H1 (cell line): ENCODE results near the gene LILRB2. TPM values are rescaled to one million over a fixed set of nuclear protein-coding genes. Genes with fewer than 3 reads are reported as not detected.

Experiments
- BACH1 ChIP-seq: IDR thresholded peaks from 2 replicates; pipeline ENCODE4 v1.6.1; 2012; ENCODE audit warnings: low read length, improper control_type of control experiment
- CHD7 ChIP-seq: fragments of 300-600 bp; sonication (generic); IDR thresholded peaks from 2 replicates; pipeline ENCODE4 v1.7.1; 2012; ENCODE audit warnings: low read length, moderate library complexity, mild to moderate bottlenecking, inconsistent platforms; ENCODE audit not compliant: insufficient replicate concordance
- CREB1 ChIP-seq: IDR thresholded peaks from 2 replicates; pipeline ENCODE4 v1.6.1; 2012; ENCODE audit warnings: inconsistent platforms
- CTCF ChIP-seq, 3 experiments: IDR thresholded peaks; 1 replicate in 2 of 3; 2 replicates in 1 of 3; pipeline versions ENCODE4 v1.5.1 to v1.6.1; 2011; ENCODE audit warnings: low read length in 3 of 3, mild to moderate bottlenecking in 3 of 3, inconsistent platforms in 2 of 3, low read depth in 1 of 3, moderate library complexity in 1 of 3; ENCODE audit not compliant: insufficient read depth in 1 of 3; ENCODE audit errors: control extremely low read depth in 1 of 3
- polyA plus RNA-seq, 7 experiments: library from polyadenylated mRNA; depleted of rRNA in 3 of 7; stranded (reverse) in 5 of 7; unstranded in 2 of 7; fragments of >200 nt in 5 of 7; fragments of 200-250 nt in 2 of 7; gene quantifications; 1 replicate in 5 of 7; 2 replicates in 1 of 7; 4 replicates in 1 of 7; pipeline versions ENCODE4 v1.2.1 to v1.2.3, GENCODE V29; 2011 to 2013; ENCODE audit warnings: missing spikeins in 2 of 7, mixed read lengths in 2 of 7
- total RNA-seq: library from RNA; stranded (reverse); fragmentation: NEBNext Ultra II Directional; extraction: Animal tissue kit (Norgen Biotek cat#: 25700); gene quantifications from 2 replicates; pipeline ENCODE4 v1.2.1, GENCODE V29; 2021

The LILRB2 gene
- total and polyA plus RNA-seq, 2 of the 8 experiments (the other 6 are each of a cell fraction or from before 2014, with no cell fraction given): not detected

DNA sequence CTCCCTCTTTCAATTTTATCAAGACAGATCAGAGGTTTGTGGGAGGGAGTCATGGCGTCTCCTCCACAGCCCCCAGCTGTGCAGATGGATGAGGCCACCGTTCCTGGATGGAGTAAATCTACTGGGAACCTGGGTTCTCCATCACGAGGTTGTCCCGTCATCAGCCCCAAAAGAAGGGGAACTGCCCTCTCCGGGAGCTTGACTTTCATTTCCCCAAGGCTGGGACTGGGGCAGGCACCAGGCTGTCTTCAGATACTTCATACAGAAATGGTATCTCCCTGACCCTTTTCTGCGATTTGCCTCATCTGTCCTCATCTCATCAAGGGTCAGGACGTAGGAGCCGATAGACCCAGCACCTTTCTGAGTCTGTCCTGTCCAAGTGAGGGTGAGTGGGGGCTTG, 9.8 kb downstream of the LILRB2 start (continued):
- no peak for TF ChIP-seq CHD7
- no peak for TF ChIP-seq CREB1
- TF ChIP-seq BACH1: no peak
- TF ChIP-seq CTCF (IDR thresholded peaks at IDR 0.05; ENCODE audit: control extremely low read depth in 1 of 3, insufficient read depth in 1 of 3, low read depth in 1 of 3, low read length in 3 of 3): no peak
